Bone marrow (tissue), 2 donors: ENCODE data around the gene CHD5.

Source experiments
- DNase-seq, 2 donors: peaks; one replicate each; lab custom pipeline; 2025; lab: John Stamatoyannopoulos, UW

The CHD5 gene

DNA sequence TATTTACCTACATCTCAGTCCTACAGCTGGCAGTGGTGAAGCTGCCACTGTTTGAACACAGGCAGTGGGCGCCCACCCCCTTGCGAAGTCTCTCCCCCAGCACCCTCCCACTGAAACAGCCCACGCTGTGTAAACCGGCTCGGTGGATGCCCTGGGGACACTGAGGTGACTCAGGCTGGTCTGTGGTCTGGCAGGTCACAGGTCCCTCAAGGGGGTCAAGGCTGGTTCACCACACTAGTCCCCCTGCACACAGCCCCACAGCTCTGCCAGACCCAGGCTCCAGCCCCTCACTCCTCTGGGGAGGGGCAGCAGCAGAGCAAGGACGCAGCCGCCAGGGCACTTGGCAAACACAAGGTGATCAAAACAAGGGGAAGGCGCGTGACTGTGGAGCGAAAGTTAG, 7.6 kb downstream of the CHD5 start:
- DNase-seq: no peak

DNA sequence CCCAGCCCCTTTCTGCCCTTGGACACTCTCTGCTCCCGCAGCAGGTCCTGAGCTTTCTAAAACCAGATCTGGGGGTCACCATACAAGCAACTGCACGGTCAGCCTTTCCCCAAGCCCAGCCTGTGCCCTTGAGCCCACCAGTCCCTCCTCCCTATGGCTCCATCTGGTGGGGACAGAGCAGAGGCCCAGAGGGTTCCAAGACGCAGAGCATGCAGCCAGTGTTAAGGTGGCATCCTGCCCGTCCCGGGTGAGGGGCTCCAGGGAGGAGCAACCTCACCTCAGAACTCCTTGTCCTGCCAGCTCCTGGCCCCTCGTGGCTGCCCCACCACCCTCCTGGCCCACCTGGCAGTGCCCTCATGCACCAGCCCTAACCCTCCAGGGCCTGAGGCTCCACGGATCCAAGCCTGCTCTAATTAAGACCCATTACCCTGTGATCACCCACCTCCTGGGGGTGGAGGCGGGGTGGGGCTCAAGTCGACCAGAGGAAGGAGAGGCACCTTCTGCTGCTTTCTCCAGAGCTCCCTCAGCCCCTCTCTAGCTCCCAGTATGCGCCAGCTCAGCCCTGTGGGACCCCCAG, 8.5 kb downstream of the CHD5 start:
- DNase-seq: no peak

DNA sequence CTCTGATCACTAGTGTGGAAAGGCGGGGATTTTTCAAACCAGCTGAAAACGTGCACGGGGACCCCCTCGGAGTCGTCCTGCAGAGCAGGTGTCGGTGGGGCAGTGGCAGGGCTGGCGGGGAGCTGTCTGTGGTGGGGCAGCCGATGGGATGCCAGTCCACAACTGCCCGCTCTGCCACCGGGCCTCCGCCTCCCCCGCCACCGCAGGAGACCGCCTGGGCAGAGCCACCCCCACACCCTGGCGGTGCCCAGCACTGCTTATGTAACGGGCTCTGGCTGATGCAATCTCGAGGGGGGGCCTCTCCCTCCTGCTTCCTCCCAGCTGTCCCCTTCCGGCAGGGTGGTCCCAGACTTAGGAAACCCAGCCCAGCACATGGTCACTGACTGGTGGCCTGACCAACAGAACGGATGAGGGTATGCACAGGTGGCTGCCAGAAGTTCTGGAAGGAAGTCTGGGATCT, 9.3 kb downstream of the CHD5 start:
- no peak for DNase-seq

DNA sequence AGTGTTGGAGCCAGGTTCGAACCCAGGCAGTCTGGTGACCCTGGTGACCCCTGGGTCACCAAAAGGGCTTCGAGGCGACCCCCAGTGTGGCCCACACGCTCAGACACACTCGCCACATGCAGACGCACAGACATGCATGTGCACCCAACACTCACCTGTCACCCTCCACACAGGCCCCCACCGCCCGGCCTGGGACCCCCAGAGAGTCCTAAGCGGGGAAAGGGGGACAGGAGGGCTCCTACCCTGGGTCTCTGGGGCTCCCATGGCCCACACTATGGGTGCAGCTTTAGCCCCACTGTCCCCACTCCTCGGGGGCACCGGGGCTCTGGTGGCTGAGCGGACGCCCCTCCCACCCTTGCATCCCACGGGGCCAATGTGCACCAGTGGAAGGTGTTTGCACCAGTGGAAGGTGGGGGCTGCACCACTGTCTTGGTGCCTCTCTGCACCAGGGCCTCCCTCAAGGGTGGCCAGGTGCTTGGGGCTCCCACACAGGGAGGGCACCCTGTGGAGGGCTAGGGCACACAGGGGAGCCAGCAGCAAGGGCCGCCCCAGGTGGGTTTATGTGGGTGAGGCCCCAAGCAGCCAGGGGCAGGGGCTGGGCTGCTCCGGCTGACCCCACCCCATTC, 9.9 kb downstream of the CHD5 start:
- DNase-seq: no peak

DNA sequence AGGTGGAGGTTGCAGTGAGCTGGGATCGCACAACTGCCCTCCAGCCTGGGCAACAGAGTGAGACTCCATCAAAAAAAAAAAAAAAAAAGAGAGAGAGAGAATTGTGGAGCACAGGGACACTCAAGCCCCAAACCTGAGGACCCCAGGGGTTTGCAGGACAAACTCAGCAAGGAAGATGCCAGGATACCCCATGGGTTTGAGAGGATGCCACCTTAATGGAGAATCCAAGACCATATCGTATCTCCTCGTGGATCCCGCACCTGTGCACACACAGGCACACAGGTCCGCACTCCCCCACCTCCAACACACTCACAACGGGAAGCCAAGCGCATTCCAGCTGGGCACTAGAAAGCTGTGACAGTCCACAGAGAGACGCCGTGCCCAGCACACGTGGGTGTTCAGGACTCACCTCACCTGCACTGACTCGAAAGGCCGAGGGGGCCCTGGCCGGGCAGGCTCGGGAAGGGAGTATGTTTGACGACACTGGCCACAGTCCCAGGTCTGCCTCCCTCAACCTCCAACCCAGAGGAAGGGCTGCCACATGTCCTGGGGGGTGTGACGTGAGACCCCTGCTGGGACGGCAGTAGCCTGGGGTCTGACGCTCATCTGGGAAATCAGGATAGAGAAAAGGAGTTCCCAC, 11.1 kb downstream of the CHD5 start:
- no peak for DNase-seq

DNA sequence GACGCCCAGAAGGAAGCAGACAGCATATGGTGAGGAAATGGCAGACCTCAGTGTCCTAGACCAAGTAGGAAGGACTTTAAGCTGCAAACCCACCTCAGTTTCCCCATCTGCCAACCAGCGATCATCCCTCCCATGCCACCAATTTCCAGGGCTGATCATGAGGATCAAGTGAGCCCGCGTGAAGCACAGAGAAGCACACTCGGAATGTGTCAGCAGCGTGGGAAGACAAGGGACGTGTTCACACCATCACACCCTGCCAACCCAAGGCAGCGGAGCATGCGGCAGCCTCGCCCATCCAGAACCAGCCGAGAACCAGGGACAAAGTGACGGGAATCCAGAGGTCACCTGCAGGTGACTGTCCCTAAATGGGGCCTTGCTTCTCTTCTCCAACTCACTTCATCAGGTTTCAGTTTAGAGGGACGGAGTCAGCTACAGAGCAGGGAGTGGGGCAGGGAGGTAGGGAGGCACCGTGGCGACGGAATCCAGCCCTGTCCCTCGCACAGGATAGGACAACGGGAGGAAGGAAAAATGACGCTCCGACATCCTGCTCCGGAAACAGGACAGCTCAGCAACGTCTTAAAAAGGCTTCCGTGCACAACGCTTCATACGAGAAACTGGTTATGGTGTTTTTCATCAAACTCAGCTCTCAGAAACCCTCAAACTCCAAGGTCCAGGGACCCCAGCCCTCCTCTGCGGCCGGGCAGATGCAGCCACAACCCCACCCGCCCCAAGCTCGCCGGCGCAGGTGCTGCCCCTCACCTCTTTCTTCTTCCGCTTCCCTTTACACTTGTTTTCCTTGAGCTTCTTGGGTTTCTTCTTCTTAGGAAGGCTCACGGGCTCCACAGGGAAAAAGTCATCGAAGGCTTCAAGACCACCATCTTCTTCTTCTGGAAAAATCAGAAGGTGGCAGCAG, 12.5 kb downstream of the CHD5 start:
- no peak for DNase-seq

DNA sequence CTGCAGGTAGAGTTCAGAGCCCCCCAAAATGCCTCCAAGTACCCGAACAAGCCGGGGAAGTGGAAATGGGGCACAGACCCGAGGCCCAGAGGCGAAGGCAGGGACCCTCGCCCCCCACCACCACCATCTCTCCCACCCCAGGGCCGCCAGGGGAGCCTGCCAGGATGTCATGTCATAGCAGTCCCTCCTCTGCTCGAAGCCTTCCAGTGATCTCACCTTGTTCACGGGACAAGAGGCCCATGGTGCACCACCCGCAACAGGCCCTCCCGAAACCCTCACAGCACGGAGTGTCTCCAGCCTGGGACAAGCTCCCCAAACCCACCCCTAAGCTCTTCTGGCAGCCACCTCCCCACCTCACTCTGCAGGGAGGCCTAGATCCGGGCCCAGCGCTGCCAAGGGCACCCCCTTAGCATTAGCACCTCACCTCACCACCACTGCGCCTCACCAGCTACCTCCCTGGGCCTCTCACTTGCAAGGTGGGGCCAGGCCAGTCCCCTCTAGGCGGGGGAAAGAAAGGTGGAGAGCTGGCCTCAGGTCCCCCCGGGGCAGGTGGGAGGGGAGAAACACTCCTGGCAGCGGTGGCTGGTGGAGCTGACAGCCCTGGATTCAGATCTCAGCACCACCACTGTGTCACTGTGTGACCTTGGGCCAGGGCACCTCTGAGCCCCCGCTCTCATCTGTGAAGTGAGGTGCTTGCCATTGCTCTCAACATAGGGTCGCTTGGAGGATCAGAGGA, 13.3 kb downstream of the CHD5 start:
- DNase-seq: no peak

DNA sequence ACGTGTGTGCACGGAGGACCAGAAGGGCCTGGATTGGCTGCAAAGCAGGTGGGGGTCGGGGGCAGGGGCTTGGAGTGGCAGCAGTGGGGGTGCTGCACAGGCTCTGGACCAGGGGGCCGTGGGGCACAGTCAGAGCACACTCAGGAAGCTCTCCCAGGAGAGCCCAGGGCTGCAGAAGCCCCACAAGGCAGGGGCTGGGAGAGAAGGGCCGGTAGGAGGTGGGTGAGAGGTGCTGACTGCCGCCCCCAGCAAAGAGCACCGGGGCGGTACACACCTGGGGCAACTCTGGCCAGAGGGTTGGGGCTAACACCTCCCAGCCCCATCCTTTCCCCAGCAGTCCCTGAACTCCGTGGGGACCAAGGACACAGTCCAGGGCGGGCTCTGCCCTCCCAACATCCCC, 13.9 kb downstream of the CHD5 start:
- DNase-seq: no peak

DNA sequence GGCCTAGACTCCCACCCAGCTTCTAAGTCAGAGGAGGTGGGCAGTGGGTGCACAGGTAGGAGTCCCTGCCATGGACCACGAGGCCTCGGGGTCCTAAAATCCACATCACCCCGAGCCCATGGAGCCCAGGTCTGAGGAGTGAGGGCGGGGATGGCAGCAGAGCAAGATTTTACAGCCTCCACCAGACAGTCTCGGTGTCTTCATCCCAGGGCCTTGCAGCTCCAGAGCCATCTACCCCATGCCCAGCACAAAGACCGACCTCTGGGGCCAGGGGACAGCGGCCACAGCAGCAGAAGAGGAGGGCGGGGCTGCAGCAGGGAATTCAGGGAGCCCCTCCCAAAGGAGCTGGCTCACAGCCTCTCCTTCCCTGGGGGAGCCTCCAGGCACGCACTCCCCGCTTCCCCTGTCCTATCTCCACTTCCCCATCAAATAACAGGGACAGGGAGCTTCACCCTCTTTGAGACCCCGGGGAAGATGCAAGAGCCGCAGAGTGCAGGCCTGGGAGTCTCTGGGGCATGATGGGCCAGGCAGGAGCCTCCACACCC, 14.6 kb downstream of the CHD5 start:
- DNase-seq: no peak

DNA sequence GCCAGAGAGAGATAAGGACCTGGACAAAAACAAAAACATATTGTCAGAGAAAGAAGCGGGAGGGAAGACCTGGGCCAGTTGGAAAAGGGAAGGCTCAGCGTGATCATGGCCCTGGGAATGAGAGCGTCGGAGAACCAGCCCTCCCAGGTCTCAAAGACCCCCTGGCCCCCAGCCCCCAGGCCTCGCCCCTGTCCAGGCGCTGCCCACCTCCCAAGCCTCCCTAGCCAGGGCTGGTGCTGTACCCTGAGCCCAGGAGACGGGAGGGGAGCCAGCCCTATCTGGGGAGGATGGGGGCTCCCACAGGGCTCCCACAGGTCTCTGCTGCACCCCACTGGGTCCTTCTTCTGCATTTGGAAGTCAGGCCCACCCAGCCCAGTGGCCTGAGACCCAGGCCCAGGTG, 15.1 kb downstream of the CHD5 start:
- DNase-seq: no peak

DNA sequence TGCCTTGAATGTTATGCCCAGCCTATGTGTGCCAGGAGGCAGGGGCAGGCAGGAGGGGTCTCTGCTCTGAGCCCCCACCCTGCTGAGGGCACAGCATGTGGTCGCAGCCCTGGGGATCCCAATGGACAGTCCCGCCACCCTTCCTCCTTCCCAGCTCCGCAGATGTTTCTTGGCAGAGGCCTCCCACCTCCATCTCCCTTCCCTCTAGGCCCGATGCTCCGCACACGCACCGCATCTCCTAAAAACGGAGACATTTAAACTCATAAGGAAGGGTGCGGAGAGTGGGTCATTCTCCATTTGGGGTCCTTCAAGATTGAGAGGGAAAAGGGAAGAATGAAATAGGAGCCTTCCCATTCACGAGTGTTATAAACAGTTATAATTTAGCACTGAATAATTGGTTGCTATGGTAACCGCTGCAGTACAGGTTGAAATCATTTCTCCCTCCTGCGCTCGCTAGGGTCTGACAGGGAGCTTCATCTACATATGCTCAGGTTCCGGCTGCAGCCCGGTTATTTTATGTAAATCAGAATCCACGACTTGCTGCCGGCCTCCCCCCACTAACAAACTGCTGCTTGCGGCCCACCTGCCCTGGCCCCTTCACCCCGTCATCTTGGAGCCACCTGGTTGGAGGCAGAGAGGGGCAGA, 16.0 kb downstream of the CHD5 start:
- DNase-seq: no peak

DNA sequence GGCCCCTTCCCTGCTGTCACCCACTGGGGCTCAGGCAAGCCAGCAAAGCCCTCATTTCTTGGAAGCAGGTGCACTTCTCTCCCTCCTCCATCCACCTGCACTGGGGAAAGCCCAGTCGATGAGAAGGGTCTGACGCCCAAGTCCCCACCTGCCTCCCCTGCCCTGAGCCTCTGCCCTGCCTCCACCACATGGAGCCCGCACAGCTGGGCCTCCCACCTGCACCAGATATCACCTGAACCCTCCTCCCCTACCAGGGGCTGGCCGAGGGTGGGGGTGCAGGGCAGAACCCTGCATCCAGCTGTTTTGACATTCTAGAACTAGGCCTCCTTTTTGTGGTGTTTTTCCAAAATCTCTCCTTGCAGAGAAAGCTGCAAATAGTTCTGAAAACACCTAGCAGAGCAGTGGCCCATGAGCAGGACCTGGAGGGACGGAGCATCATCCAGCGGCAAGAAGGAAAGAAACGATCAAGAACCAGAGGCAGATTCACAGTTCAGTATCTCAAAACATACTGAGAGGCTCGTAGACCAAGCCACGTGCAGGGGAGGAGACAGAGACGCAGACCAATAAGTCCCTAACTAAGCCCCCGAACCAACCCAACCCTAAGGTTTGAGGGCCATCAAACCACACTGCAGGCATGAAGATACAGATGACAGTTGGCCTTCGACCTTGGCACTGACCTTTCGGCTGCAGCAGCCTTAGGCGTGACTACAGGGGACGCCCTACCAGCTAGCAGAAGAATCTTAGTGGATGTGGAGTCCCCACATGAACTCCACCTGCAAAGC, 16.7 kb downstream of the CHD5 start:
- no peak for DNase-seq

DNA sequence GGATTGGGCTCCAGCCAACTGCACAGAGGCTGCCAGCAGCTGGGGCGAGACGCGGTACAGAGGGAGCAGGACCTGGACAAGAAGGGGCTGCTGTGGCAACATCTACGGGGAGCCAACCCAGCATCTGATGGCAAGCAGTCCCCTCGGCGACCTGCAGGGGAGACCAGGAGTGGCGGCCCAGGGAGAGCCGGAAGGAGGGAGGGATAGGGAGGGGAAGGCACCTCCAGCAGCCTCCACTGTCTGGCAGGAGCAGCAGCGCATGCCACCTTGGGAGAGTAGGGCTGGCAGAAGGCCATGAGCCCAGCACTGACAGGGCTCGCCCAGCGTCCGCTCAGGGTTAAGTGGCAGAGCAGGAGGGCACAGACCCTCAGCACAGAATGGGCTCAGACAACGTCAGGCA, 17.3 kb downstream of the CHD5 start:
- no peak for DNase-seq

DNA sequence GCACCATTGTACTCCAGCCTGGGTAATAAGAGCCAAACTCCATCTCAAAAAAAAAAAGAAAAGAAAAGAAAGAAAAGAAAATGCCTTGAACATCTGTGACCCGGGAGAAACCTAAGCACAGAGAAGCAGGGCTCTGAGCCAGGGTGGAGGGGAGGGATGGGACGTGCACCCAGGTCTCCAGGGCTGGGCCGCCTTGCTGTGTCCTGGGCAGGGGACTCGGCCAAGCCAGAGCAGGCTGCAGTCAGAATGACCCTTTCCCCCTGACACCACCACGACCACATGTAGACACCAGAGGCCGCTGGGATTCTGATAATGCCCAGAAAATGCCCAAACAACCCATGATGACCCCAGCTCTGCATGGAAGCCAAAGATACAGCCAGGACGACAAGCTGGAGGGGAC, 17.8 kb downstream of the CHD5 start:
- no peak for DNase-seq

DNA sequence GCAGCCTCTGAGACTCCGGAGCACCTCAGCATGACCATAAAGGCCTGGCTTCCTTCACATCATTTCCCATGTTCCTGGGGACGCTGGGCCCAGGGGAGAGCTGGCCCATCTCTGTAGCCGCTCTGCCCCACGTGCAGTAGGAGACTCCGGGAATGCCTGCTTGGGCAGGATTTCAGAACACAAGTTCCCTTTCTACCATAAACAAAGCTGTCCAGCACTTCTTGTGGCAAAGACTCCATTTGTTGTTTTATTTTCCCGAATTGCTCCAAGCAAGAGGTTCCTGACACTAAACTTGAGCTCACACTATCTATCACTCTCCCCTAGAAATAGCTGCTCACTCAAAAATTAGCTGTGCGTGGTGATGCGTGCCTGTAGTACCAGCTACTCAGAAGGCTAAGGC, 21.9 kb downstream of the CHD5 start:
- DNase-seq: no peak

DNA sequence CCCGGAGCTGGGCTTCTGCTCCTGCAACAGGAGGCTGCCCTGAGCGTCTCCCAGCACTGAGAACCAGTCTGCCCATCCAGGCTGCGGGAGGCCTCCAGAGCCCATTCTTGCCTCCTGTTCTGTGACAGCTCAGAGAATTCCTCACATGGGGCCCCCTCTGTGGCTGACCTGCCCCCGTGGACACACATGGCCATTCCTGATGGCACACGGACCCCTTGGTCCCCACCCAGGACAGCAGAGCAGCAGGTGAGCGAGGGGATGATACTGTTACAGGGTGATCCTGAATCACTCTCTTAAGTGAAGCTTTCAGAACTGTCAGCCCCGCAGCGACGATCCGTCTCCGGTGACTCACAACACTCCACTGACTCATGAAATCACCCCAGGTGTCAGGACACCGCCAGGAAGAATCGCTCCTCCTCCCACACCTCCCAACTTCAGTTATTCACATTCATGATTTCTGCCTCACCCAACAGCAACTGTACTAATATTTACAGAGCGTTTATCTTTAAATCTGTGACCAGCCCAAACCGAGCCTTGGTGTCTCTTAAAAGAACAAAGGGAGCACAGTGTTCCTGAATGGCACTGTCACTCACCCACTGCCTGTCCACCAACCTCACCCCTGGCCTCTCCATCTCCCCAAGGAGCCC, 22.5 kb downstream of the CHD5 start:
- no peak for DNase-seq

DNA sequence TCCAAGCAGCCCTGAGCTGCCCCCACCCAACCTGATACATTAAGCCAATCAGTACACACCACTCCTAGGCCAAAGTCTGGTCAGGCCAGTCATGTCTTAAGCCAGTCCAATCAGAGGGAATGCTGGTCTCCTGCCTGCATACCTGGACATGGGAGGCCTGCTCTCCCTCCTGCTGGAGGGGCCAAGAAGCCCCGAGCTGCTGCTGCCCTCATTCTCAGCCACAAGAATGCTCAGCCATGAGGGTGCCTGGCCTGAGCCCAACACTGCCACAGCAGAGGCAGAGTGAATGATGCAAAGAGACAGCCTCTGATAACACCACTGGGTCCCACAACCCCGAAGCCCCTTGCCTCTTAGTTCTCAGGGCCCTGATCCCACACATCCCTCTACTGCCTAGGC, 23.0 kb downstream of the CHD5 start:
- DNase-seq: no peak

DNA sequence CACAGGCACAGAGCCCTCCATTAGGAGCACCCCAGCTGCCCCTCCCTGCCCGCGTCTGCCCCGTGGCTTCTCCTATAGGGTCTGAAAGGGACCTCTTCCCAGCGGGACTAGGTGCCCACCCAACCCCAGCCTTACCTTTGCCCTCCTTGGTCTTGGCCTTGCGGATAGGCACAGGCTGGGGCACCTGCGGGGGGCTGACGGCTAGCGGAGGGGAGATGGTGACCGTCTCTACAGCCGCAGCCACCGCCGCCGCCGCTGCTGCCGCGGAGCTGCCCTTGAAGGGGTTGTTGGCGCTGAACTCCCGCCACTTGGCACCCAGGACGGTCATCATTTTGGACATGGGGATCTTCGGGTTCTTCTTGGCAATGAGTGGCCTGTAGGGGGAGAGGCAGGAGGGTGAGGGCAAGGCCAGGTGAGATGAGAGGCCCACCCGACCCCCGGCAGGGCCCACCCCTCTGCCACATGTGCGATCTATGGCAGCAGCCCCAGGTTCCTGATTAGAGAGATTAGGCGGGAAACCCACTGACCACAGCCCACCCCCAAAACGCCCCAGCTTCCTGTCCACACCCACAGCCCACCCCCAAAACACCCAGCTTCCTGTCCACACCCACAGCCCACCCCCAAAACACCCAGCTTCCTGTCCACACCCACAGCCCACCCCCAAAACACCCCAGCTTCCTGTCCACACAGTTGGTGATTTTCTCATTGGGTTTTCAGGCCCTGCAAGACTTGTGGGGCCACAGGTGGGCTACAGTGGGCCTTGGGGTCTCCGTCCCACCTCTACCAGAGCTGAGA, 25.4 kb downstream of the CHD5 start:
- no peak for DNase-seq

DNA sequence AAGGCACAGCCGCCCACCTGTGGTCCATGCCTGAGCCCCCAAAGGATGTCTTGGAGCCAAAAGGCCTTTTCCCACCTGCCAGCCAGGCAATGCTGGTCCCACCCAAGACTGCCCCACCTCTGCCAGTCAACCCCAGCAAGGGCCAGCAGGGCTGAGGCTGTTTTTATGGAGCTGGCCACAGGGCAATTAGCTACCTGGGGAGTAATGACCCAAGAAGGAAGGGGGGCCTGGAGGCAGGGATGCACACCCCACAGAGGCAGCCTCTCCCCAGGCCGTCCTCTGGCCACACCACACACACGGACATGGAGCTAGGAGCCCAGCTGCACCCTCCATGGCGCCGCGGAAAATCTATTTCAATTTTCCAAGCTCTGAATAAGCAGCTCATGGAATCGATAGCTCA, 27.2 kb downstream of the CHD5 start:
- no peak for DNase-seq
